ENCODE measurements around the gene IST1.
"Not testable (repeated sequence)": the region's sequence is repeated elsewhere in the genome, so short reads cannot be mapped to it uniquely, and the experiment has no call there.

Gene IST1

DNA sequence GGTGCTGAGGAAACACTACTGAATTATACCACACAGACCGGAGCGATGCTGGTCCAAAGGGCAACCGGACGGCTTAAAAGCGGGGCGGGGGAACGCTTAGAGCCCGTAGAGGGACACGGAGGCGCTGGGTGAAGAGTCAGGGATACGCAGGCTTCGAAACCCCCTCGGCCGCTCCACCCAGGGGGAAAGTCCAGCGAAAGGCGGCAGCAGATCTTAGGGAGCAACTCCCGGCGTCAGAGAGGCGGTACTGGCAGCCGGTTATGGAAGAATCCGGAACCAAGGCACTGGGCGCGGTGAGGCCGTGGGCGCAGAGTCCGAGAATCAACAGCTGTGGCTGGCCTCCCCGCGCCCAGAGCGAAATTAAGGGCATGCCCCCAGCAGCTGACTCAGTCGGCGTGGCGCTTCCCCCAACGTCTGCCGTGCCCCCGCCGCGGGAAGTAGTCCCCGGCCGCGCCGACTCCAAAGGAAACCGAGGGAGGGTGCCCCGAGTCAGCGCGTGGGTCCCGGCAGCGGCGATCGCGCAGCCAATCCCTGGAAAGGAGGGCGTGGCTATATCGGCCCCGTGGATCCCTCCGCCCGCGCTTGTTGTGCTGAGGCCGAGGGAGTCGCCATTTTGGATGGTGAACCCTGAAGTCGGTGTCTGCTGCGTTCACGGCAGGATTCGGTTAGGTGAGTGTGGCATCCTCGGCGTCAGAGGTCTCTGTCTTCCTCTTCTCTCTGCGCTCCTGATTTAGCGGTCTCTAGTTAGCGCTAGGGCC, at the start of gene IST1:
TSS of gene IST1 (plus strand) at position 611 of the 758 bp plus-strand sequence. CDS start 20,110 bp downstream, outside the sequence.
- DNase-seq (ENCODE audit: low read depth in 3 of 3, low spot score in 1 of 3): peak; percentile 92 to 95 (median 94)

DNA sequence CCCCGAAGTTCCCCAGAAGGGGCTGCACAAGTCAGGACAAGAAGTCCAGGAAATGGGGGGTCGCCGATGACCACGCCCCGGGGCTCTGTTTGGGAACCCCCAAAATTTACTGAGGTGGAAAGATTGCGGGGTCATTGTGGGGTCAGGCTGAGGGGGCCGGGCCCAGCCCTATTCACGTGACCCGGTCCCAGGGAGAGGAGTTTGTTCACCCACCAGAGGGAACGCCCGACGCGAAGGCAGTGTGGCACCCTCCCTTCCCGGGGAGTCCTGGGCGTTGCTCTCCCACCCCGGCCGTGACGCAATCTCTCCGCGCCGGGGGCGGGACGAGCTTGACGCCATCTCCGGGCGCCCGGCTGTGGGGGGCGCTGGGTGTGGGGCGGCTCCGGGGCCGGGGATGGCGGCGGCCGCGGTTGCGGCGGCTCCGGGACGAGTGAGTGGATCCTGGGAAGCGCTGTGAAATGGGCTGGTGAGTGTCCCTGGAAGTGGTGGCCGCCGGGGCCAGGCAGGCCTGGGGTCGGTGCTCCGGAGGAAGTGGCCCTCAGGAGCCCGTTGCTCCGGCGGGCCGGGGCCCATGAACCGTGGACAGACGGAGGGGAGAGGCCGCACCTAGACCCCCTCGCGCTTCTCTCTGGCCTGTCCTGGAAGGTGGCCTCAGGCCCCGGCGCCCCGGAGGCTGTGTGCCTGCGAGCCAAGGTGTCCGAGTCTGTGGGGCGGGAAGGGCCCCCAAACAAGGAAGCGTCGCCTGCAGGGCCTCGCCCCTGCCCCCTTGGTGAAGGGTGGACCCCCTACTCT, 49.5 kb upstream of the IST1 start, which contains the start of gene ATXN1L:
TSS of gene ATXN1L (plus strand) at position 338 of the 792 bp plus-strand sequence. CDS start 3,765 bp downstream, outside the sequence.
- peak; percentile 79 to 96 (median 89) for DNase-seq (ENCODE audit: low read depth in 3 of 3, low spot score in 1 of 3)

DNA sequence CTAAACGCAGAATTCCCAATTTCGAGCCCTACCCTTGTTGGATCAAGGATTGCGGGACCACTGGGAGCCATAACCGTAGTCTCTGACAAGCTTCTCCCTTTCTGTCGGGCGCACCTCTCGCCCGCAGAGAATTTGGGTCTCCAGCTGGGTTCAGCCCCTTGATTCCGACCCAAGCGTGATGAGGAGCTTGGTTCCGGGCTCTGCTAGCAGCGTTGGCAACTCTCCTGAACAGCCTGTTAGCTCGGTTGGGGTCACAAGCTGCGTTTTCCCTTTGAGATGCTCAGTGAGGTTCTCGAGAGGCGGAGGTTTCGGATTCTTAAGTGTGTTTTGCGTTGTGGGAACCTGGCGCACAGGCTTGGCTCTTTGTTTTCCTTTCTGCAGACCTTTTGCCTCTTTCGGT, 48.9 kb upstream of the IST1 start:
- DNase-seq (ENCODE audit: low read depth in 3 of 3, low spot score in 1 of 3): no peak

DNA sequence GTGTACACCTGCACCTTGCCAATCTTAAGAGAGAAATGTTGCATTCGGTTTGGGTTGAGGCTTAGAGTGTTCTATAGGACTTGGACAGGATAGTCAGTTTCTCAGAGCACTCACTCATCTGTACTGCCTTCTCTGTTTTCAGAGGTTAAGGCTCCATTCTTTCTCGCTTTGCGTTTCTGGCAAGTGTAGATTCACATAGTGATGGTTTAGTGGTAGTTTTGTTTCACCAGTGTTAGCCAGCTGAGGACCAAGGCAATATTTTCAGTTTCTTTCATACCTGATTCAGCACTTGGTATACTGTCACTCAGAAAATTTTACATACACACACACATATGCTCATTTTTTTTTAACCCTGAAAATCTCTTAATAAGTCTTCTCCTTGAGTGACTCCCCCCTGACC, 48.2 kb upstream of the IST1 start:
- no peak for DNase-seq (ENCODE audit: low read depth in 3 of 3, low spot score in 1 of 3)

DNA sequence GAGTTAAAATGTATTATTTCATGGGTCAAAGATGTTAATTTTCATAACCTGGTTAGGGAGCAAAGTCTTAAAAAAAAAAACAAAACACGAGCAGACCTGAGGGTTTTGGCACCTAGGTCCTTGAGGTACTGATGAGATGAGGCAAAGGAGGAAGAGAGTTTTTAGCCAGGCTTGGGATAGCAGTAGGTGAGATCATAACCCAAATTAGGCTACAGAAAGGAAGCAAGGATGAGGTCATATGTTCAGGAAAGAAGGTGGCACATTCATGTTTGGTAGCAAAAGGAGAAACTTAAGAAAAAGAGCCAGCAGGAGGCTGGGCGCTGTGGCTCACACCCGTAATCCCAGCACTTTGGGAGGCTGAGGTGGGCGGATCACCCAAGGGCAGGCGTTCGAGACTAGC, 46.7 kb upstream of the IST1 start:
- no peak for DNase-seq (ENCODE audit: low read depth in 3 of 3, low spot score in 1 of 3)

DNA sequence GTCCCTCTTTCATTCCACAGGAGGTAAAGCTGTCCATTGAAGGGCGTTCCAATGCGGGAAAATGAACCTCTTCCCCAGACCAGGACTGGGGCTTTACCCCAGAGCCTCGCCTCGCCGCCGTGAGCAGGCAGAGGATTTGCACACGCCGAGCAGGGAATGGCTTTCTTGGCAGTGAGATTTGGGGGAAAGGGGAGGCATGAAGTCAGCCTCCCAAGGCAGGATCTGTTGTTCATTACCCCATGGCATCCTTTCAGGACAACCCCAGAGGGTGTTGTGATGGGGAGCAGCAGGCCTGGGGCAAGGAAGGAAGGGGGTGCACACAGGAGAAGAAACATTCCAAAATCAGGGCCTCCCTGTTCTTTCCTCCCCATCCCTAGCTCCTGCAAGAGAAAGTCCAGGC, 43.6 kb upstream of the IST1 start:
- no peak for DNase-seq (ENCODE audit: low read depth in 3 of 3, low spot score in 1 of 3)

DNA sequence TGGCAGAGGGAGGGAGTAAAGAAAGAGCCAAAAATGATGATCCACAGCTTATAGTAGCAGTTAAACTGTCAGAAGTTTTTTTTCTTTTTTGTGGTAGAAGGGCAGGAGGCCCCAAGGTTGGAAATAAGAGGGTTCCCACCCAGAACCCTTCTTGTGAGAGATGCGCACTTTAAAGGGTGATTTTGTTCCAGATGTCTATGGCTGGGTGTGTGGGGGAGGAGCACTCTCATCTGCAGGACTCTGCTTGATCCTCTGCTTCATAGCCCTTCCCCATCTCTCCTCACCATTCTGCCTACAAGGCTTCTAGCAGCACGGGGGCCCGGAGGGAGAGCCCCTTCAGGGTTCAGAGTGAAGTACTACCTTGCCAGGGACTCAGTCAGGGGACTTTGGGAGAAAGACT, 43.2 kb upstream of the IST1 start:
- DNase-seq (ENCODE audit: low read depth in 3 of 3, low spot score in 1 of 3): no peak

DNA sequence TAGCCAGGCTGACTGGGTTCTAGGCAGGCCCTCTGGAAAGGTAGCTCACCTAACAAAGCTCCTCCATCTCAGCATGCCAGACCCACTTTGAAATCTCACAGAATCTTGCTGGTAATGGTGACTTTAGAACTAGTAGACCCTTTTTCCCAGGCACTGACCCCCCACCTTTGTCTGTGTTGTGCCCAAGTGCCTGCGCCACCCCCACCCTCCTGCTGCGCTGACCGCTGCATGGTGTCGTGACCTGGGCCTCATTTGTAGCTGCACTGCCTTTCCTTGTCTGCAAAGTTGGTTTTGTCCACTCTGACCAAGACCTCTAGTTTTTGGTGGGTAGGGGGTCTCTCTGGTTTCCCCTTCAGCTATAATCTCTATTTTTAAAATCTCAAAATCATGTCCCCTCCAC, 42.8 kb upstream of the IST1 start:
- no peak for DNase-seq (ENCODE audit: low read depth in 3 of 3, low spot score in 1 of 3)

DNA sequence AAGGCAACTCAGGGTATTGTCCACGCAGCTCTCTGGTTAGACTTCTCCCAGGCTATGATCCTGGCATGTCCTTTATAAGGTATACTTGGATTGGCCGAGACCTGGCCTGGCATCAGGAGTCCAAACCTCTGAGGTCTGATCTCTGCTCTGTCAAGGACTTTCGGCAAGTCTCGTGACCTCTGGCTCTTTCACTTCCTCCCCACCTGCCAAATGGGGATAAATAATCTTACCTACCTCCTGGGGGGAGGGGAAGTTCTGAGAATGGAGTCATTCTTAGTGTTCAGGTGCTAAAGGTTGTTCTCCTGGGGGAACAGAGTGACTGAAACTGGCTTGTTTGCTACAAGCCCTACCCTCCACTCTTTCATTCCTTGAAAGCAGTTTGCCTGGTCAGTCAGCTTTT, 41.9 kb upstream of the IST1 start:
- DNase-seq (ENCODE audit: low read depth in 3 of 3, low spot score in 1 of 3): no peak

DNA sequence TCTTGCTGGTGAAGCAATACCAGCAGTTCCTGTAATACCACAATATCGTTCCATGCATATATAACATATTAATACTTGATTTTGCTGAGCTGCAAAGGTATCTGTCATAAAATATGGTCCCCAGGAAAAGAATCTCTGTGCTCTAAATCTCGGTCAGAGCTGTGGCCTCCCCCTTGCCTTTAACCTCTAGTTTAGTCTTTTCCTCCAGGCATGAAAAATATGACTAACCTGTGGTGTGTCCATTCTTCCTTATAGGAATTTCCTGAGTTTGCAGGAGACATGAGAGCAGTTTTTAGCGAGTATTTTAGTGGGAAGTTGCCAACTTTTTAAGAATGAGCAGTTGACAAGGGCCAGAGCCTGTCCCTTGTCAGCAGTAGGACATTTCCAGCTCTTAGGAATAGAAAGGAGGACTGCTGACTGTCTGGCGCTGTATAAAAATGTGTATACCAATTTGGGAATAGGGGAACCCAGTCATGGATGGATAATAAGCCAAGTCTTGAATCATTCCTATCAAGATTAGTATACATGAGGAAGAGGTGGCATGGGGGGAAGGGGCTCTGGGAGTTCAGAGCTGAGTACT, 40.9 kb upstream of the IST1 start:
- DNase-seq (ENCODE audit: low read depth in 3 of 3, low spot score in 1 of 3): no peak

DNA sequence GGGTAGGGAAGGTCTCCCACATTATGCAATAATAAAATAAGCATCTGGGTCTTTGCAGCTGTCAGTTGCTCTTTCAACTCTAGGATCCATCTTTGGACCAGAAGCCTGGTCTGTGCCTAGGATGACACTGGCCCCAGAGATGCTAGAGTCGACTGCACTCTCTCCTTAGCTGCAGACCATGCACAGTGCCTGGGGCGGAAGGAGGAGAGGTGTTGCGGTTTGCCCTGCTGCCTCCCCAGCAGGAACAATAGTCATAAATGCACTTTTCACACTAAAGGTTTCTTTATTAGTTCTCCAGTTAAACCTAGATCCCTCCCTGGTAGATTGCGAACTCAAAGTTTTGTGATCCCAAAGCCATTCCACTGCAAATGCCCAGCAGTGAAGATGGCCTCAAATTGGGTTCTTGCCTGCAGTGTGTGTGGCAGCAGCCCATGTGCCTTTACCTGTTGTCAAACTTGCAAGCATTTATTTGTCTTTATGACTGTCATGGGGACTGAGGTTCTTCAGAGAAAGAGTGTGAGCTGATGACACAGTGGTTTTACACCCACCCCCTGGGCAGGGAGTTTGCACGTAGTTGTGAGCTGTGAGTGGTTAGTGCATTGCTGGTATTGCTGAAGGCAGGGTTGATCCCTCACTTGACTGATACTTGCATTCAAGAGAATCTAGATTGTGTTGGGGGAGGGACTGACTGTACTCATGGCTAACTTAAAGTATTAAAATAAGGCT, 39.2 kb upstream of the IST1 start:
- DNase-seq (ENCODE audit: low read depth in 3 of 3, low spot score in 1 of 3): no peak

DNA sequence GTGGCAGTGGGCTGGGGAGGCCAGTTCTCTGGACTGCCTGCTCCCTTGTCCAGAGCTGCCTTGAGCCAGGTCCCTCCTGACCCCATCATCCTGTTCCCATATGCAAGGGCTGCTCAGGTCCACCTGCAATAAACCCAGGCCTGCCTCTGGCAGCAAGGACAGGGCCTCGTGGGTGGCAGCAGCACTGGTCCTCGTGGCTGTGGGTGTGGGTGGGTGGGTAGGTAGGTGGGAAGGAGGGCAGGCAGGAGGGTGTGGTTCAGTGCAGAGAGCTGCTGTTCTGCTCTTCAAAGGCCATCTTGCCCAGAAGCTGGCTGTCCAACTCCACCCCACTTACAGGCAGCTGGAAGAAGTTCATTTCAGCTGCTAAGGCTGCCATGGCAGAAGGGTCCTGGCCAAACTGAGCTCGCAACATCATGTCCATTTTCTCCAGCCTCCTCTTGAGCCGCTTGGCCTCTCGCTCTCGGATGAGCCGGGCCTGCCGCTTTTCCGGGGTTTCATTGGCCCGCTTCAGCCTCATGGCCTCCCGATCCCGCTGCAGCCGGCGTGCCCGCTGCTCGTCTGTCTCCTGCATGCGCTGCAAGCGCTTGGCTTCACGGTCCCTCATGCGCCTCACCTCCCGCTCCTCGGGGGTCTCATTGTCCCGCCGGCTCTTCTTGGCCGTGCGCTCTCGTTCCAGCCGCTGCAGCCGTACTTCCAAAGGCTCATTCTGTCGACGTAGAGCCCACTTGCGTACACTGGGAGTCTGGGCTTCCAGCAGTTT, 35.4 kb upstream of the IST1 start:
- DNase-seq (ENCODE audit: low read depth in 3 of 3, low spot score in 1 of 3): no peak

DNA sequence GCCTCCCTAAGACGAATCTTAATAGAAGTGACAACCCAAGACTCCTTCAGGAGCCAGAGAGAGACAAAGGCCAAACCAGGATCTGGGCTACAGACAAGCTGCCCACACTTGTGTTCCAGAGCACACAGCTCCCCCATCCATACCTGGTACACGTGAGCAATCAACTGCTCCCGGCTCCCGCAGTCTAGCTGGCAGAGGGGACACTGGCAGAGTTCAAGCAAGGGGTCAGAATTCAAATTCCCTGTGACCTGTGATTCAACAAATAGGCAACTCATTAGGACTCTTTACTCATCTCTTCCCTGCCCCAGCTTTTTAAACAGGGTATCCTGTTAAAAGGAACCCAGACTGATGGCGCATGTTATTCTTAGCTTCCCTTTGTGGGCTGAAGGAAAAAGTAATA, 31.3 kb upstream of the IST1 start:
- DNase-seq (ENCODE audit: low read depth in 3 of 3, low spot score in 1 of 3): no peak

DNA sequence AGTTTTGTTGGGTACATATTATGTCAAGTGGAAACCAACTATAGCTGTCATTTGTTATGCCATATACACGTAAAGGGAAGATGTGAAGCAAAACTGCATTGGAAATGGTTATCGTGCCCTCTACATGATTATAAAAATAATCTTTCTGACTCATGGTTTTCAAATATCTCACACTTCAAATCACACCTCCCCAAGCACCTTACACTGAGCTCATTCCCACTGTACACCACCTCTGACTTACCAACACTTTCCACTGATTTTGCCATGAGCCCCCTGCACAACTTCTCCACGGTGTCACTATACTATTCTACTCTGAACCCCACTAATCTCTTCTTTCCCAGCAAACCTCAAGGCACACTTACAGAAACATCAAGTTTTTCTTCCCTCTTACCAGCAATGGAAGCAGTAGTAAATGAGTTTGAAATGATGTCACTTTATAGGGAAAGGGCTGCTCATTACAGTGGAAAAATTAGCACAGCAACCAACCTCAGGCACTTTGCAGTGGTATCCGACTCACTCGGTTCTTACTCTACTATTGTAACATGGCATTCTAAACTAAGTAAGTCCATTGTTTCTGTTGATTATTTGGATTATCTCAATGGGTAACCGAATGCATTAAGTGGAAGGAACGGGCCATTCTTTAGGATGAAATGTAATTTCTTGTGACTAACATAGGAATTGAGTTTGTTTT, 30.0 kb upstream of the IST1 start:
- no peak for DNase-seq (ENCODE audit: low read depth in 3 of 3, low spot score in 1 of 3)

DNA sequence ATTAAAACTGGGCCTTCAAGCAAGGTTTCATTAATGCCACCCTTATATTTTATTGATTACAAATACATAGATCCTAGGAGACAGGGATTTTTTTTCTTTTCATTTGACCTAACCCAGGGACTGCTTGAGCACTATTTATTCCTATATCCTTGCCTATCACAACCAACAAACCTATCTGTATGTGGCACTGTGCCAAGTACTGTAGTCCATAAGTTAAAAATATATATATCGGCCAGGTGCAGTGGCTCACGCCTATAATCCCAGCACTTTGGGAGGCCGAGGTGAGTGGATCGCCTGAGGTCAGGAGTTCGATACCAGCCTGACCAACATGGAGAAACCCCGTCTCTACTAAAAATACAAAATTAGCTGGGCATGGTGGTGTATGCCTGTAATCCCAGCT, 28.2 kb upstream of the IST1 start:
- DNase-seq (ENCODE audit: low read depth in 3 of 3, low spot score in 1 of 3): not testable (repeated sequence)

DNA sequence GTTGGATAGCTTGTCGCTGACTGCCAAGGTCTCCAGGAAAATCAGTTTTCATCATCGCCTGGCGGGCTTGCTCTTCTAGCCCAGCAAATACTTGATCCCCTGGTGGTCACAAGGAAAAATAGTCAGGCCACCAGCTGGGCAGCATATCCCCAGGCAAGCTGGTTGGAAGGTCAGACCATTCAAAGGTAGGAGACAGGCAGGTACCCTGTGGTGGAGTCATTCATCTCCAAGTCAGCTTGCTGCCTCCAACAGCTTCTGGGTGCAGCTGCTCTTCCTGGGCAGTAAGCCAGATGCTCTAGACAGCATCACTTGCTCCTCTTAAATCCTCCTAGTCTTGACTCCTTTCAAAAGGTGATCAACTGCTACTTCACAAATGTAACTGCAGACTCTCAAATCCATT, 27.4 kb upstream of the IST1 start:
- no peak for DNase-seq (ENCODE audit: low read depth in 3 of 3, low spot score in 1 of 3)

DNA sequence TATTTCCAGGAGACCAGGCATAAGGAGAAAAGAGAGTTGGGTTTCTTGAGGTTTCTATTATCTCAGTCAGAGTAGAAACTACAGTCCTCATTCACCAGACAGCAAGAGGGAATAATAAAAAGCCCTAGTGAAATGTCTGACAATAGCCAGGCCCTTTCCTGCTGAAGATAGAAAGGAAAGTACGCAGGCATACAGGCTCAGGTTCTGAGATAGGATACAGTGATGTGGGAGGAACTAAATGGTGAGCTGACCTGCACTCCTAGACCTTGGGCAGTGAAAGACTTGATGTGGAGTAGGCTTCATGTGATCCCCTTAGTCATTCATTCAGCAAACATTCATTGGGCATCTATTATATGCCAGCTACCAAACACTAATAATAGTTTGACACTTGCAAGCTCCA, 26.2 kb upstream of the IST1 start:
- no peak for DNase-seq (ENCODE audit: low read depth in 3 of 3, low spot score in 1 of 3)

DNA sequence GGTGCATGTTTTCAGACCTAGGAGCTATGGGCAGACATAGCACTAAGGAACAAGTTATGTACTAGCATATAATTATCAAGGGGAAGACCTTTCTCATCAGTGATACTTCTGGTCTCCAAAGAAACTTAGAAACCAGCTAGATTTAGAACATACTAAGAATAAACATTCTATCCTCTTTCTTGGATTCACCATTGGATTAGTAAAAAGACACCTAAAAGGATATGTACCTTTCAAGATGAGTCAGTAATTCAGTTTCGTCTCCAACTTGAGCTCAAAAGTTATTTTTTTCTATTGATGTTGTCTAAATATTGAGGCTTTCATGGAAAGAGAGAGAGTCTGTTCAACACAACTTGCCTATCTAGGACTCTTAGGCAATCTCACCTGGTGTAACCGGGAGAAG, 24.5 kb upstream of the IST1 start:
- no peak for DNase-seq (ENCODE audit: low read depth in 3 of 3, low spot score in 1 of 3)

DNA sequence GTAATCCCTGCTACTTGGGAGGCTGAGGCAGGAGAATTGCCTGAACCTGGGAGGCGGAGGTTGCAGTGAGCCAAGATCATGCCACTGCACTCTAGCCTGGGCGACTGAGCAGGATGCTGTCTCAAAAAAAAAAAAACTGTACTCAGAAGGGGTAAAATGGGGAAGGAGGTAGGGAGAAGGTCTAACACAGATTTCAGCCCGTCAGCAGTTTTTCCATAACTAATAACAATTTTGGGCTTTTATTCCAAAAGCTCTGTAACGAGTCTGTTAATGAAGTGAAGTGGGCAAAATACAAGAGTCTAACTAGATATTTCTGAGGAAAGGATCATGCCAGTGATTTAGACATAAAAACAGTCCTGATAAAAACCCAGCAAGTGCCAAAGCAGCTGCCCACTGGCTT, 22.1 kb upstream of the IST1 start:
- no peak for DNase-seq (ENCODE audit: low read depth in 3 of 3, low spot score in 1 of 3)

DNA sequence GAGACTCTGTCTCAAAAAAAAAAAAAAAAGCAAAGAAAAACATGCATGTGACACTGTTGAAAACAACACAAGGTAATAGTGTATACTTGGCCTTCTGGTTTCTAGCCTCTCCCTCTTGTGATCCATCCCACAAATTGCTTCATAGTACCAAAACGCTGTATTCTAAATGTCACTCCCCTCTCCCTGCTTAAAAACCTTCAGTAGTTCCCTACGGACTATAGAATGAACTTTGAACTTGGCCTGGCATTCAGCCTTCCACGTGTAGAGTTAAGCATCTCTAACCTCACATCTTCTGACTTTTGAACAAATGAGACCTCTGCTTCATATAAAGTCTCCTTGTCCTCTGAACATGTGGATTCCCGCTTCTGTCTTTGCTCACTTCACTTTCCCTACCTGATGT, 16.4 kb upstream of the IST1 start:
- no peak for DNase-seq (ENCODE audit: low read depth in 3 of 3, low spot score in 1 of 3)

Measured in stimulated activated CD4-positive, alpha-beta T cell treated with anti-CD3 and anti-CD28 coated beads, TNF-alpha, amount 100 ng/mL, for 1 hour (primary cell).